KOPT-K1 (cell line): Measurements from ENCODE around the gene PERCC1.

Source experiments
- H3K27ac ChIP-seq: fragments of 200-600 bp; sonication (generic); 2 replicates; pipeline ENCODE4 v1.5.1; 2016; ENCODE audit warnings: antibody characterized with exemption, mild to moderate bottlenecking, low read depth, low read length; ENCODE audit not compliant: poor library complexity, severe bottlenecking
- H3K36me3 ChIP-seq: fragments of 200-600 bp; sonication (generic); 2 replicates; pipeline ENCODE4 v1.5.1; 2017; ENCODE audit warnings: antibody characterized with exemption, mild to moderate bottlenecking, low read length, moderate library complexity; ENCODE audit not compliant: insufficient read depth
- H3K9me3 ChIP-seq: fragments of 200-600 bp; sonication (generic); 2 replicates; pipeline ENCODE4 v1.5.1; 2017; ENCODE audit warnings: antibody characterized with exemption, low read length, mild to moderate bottlenecking; ENCODE audit not compliant: insufficient read depth, poor library complexity, severe bottlenecking

PERCC1 gene

DNA sequence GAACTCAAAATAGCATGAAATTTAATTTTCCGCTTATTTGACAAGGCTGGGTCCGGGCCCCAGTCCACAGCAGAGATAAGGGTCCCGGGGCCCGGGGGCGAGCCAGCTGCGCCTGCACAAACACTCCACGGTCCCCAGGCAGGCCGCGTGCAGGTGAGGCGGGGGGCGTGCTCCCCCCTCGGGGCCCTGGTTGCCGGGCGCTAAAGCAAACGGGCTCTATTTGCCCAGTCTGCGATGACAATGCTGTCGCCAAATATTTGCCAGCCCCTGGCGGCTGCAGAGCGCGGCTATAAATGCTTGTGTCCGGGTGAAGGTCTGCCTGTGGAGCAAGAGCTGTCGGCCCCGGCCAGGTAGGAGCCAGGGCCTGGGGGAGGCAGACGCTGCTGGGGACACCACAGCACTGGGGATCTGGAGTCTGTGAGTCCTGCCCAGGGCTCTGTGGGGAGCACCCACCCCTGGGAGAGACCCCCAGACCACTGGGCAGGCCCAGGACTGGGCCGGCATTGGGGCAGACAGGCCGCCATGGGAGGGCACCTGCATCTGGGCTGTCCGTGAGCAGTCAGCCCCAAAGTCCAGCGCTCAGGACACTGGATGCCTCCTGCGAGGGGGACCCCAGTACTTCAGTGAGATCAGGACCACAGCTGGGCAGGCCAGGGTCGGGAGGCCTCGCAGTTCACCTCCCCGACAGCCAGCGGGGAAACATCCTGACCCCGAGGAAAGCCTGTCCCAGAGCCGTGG, at the start of gene PERCC1:
Gene PERCC1 (plus strand): TSS at position 320 of the 738 bp plus-strand sequence. CDS start 1,516 bp downstream, outside the sequence.
- no peak within 1 kb of the TSS for H3K27ac ChIP-seq
- H3K36me3 ChIP-seq = no peaks in the 10 kb centered on the region
- H3K9me3 ChIP-seq = no peaks in the 10 kb centered on the region

DNA sequence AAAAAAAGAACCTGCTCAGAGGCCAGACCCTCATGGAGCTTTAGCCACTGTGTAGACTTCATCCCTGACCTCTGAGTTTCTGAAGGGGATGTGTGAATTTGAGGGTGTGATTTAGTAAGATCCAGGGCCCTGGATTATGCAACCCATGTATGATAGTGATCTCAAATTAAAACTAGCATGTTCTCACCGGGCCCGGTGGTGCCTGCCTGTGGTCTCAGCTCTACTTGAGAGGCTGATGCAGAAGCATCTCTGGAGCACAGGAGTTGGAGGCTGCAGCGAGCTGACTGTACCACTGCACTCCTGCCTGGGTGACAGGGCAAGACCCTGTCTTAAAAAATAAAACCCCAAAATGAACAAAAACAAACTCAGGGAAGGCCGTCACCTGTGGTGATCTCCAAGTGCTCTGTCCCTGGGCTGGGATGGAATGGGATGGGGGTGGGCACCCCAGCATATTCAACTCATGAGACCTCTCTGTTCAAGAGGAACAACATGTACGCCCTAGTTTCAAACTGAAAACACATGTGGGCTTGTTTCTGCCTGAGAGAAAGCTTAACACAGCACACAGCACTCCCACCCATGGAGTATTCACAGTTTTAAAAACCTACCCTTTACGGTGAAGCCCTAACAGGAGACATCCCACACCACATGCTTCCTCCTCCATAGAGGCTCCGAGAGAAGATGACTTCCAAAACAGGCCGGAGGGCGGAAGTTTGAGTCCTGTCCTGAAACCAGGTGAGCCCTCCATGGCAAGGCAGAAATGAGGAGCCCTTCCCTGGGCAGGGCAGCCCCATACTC, 49.1 kb upstream of the PERCC1 start:
- H3K36me3 ChIP-seq = peaks cover 16% of the 10 kb centered on the region; the same call in 1 of the 2 replicates
- no peak overlapping the region for H3K27ac ChIP-seq
- no peaks in the 10 kb centered on the region for H3K9me3 ChIP-seq

GRCh38 chr16:1383556-1383955, 47.3 kb upstream of the PERCC1 start:
- peaks cover 16% of the 10 kb centered on the region; the same call in 1 of the 2 replicates for H3K36me3 ChIP-seq
- H3K27ac ChIP-seq = no peak overlapping the region
- H3K9me3 ChIP-seq = no peaks in the 10 kb centered on the region

GRCh38 chr16:1385232-1385631, 45.6 kb upstream of the PERCC1 start:
- peaks cover 21% of the 10 kb centered on the region; the same call in 1 of the 2 replicates for H3K36me3 ChIP-seq
- no peak overlapping the region for H3K27ac ChIP-seq
- H3K9me3 ChIP-seq = no peaks in the 10 kb centered on the region

DNA sequence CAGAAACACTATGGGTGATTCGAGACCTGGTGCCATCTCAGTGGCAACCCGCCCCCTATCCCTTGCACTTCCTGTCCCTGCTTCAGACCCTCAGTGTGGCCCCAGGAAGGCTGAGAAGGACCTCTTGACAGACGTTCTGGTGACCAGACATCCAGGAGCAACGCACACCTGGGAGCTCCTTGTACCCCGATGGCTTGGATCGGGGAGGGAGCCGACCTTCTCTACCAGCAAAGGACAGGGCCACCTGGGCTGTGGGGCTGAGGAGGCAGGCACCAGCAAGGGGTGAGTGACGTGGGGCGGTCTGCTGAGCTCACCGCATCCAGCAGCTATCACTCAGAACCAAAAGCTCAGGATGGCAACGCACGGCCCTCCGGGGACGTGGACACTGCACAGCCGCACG, 43.5 kb upstream of the PERCC1 start:
- H3K36me3 ChIP-seq = peaks cover 24% of the 10 kb centered on the region; the same call in 1 of the 2 replicates
- H3K27ac ChIP-seq = peak overlapping the region; percentile 30
- H3K9me3 ChIP-seq = no peaks in the 10 kb centered on the region

- Histone ChIP-seq H3K9me3 (no peaks in the 10 kb centered on the region), H3K36me3 (peaks cover 25% of the 10 kb centered on the region; the same call in 1 of the 2 replicates), H3K27ac (peak overlapping the region; percentile 88)
Observed at GRCh38 chr16:1389762-1390161, 41.1 kb upstream of the PERCC1 start.

DNA sequence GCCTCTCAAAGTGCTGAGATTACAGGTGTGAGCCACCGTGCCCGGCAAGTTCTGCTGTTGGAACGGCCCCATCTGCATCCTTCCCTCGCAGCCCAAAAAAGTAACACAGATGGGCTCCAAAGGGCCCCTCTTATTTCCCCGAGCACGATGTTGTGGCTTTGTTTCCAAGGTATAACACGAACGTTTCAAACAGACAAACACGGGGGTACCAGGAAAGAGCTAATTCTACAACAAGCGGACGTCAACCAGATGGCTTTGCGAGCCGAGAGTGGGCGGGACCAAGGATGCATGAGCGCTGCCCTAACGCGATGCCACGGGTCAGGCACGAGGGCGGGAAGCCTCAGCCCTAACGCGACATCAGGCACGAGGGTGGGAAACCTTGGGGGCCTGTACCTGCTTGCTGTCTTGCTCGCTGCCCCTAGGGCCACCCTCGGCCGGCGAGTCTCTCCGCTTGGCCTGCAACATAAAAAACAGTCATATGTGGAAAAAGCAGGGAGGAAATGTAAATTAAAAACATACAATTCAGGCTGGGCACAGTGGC, 40.6 kb upstream of the PERCC1 start:
- peaks cover 21% of the 10 kb centered on the region; the same call in 1 of the 2 replicates for H3K36me3 ChIP-seq
- H3K9me3 ChIP-seq = no peaks in the 10 kb centered on the region
- peak overlapping the region; percentile 88 for H3K27ac ChIP-seq

- Histone ChIP-seq H3K36me3 (peaks cover 21% of the 10 kb centered on the region; the same call in 1 of the 2 replicates), H3K9me3 (no peaks in the 10 kb centered on the region), H3K27ac (peak overlapping the region; percentile 27)
Observed at GRCh38 chr16:1392826-1393225, 38.1 kb upstream of the PERCC1 start.

DNA sequence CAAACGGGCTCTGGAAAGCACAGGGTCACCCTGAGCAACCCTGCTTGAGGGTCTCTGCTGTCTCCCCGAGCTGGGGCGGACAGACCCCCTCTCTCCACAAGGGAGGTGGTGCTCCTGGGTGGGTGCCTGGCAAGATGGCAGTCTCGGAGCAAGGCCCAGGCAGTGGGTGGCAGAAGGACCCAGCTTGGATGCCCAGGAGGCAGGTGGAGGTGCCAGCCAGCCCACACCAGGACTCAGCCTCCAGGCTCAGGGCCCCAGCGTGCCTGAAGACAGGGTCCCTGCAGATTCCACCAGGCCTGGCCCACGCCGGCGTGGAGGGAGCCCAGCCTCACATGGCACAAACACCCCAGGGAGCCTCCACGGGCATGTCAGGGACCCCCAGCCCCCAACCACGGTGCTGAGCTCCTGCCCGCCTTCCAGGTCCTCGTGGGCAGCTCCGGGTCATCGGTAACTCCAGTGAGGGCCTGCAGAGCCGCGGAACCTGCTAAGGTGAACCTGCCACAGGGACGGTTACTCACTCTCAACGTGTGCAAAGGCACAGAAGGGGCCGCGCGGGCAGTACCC, 37.2 kb upstream of the PERCC1 start:
- H3K27ac ChIP-seq = peak overlapping the region; percentile 27
- H3K36me3 ChIP-seq = peaks cover 21% of the 10 kb centered on the region; the same call in 1 of the 2 replicates
- H3K9me3 ChIP-seq = no peaks in the 10 kb centered on the region

DNA sequence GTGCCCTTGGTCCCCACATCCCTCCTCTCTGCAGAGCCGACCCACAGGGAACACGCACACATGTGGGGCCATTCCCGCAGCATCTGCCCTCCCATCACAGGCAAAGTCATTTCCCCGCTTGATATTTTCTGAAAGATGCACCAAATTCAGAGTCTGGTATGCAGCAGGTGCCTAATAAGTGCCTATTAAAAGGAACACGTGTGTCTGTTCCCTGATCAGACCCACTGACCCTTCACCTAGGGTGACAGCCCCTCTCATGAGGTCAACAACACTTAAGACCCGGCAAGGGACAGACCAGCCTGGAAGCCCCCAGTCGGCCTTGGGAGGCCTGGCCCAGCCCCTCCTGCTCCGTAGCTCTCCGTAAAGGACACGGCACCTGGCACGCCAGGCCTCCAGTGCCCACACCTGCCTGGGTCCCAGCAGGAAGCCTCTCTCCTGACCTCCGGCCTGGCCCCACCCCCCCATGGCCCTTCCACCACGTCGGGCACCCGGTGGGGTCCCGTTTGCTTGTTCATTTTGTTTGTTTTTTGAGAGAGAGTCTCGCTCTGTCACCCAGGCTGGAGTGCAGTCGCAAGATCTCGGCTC, 36.4 kb upstream of the PERCC1 start:
- Histone ChIP-seq H3K27ac (no peak overlapping the region), H3K36me3 (peaks cover 19% of the 10 kb centered on the region; the same call in 1 of the 2 replicates), H3K9me3 (no peaks in the 10 kb centered on the region)

DNA sequence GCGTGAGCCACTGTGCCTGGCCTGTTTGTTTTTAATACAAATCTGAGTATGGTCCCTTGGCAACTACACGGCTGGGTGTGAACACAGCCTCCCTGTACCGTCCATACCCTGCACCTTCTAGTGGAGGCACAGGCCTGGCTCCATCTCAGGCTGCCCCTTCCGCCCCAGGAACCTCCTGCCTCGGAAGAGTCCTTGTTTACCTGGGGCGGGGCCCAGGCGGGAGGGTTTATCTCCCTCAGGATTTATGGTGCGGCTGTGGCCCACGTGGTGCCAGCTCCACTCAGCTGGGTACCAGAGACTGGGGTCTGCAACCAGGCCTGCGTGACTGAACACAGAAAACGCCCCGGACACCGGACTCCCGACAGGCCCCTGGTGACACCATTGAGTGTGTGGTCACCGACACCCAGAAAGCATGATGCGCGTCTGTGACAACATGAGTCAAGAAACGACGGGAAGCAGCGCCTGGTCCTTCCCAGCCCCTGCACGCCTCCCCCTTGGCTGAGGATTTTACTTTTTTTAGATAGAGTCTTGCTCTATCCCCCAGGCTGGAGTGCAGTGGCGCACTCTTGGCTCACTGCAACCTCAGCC, 35.3 kb upstream of the PERCC1 start:
- no peaks in the 10 kb centered on the region for H3K9me3 ChIP-seq
- no peak overlapping the region for H3K27ac ChIP-seq
- H3K36me3 ChIP-seq = peaks cover 24% of the 10 kb centered on the region; the same call in 1 of the 2 replicates

- Histone ChIP-seq H3K36me3 (peaks cover 24% of the 10 kb centered on the region; the same call in 1 of the 2 replicates), H3K27ac (no peak overlapping the region), H3K9me3 (no peaks in the 10 kb centered on the region)
Observed at GRCh38 chr16:1397779-1398178, 33.1 kb upstream of the PERCC1 start.

- H3K27ac ChIP-seq = no peak overlapping the region
- H3K9me3 ChIP-seq = no peaks in the 10 kb centered on the region
- peaks cover 23% of the 10 kb centered on the region; the same call in 1 of the 2 replicates for H3K36me3 ChIP-seq
Observed at GRCh38 chr16:1398351-1398750, 32.5 kb upstream of the PERCC1 start.

DNA sequence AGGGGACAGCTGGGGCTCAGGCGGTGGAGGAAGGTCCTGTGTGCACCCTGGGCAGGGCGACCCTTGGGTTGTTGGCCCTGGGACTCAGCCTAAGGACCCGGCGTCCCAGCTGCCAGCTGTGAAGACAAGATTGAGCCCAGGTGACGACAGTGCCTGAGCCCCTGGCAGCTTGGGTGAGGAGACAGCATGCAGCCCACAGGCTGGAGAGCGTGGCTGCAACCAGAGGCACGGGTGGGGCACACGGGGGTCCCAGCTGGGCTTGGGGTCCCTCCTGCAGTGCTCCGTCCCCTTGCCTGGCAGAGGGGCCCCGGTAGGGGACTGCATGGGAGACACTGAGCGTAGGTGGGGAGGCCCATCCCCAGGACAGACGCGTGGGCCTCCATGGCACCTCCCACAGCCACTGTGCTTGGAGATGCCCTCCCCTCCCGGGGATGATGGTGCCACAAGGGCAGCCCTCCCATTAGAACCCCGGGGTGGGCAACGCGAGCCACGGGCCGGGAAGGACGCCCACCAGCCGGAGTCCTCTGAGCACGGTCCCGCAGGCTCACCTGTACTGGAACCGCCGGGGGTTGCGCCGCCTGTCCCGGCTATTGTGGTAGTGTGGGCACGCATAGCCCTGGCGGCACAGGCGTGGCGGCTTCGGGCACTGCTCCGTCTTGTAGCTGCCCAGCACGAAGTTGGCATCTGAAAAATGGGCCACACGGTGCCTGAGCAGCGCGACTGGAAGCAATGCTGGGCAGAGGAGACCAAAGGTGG, 31.9 kb upstream of the PERCC1 start:
- H3K27ac ChIP-seq = no peak overlapping the region
- H3K9me3 ChIP-seq = no peaks in the 10 kb centered on the region
- peaks cover 24% of the 10 kb centered on the region; the same call in 1 of the 2 replicates for H3K36me3 ChIP-seq
